ENCODE results near the gene USP19.

DNA sequence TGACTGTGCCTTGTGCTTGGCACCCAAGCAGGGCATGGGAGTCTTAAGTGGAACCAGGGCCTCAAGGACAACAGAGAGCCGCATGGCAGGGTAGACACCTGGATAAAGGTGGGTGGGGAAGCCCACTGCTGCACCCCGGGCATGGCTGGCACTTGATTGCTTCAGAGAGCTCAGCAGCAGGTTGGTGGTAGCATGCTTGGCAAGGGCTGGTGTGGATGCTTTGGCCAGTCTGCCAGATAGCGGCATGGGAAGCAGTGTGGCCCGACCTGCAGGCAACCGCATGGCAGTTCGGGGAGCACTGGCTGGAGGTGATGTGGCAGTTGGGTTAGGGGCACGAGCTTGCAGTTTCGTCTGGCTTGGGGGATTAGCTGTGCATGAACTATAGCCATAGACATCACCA, 43.0 kb upstream of the USP19 start:
- no peak for TF ChIP-seq EZH2 (IDR thresholded peaks at IDR 0.05; ENCODE audit: borderline replicate concordance, insufficient read depth, low read depth, low read length, poor library complexity, severe bottlenecking)
- TF ChIP-seq, protein P1, sequence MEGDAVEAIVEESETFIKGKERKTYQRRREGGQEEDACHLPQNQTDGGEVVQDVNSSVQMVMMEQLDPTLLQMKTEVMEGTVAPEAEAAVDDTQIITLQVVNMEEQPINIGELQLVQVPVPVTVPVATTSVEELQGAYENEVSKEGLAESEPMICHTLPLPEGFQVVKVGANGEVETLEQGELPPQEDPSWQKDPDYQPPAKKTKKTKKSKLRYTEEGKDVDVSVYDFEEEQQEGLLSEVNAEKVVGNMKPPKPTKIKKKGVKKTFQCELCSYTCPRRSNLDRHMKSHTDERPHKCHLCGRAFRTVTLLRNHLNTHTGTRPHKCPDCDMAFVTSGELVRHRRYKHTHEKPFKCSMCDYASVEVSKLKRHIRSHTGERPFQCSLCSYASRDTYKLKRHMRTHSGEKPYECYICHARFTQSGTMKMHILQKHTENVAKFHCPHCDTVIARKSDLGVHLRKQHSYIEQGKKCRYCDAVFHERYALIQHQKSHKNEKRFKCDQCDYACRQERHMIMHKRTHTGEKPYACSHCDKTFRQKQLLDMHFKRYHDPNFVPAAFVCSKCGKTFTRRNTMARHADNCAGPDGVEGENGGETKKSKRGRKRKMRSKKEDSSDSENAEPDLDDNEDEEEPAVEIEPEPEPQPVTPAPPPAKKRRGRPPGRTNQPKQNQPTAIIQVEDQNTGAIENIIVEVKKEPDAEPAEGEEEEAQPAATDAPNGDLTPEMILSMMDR (IDR thresholded peaks at IDR 0.05): no peak
